Fibroblast of skin of abdomen (primary cell): ENCODE results near the gene RIMBP3C. TPM values are rescaled to one million over a fixed set of nuclear protein-coding genes. Genes with fewer than 3 reads are reported as not detected.
A peak's percentile ranks its signal among the peaks of the same experiment; 100 is the strongest.
"Not testable (repeated sequence)": the region's sequence is repeated elsewhere in the genome, so short reads cannot be mapped to it uniquely, and the experiment has no call there.

ENCODE experiments used
- DNase-seq: peaks from one replicate; pipeline ENCODE4 v3.0.0-alpha.2; 2013
- polyA plus RNA-seq, 2 experiments: library from polyadenylated mRNA; unstranded; fragments of 120-200 nt; gene quantifications; one replicate each; pipeline ENCODE4 v1.2.1, GENCODE V29; 2013; ENCODE audit not compliant: insufficient read length in 2 of 2

Gene RIMBP3C, protein sequence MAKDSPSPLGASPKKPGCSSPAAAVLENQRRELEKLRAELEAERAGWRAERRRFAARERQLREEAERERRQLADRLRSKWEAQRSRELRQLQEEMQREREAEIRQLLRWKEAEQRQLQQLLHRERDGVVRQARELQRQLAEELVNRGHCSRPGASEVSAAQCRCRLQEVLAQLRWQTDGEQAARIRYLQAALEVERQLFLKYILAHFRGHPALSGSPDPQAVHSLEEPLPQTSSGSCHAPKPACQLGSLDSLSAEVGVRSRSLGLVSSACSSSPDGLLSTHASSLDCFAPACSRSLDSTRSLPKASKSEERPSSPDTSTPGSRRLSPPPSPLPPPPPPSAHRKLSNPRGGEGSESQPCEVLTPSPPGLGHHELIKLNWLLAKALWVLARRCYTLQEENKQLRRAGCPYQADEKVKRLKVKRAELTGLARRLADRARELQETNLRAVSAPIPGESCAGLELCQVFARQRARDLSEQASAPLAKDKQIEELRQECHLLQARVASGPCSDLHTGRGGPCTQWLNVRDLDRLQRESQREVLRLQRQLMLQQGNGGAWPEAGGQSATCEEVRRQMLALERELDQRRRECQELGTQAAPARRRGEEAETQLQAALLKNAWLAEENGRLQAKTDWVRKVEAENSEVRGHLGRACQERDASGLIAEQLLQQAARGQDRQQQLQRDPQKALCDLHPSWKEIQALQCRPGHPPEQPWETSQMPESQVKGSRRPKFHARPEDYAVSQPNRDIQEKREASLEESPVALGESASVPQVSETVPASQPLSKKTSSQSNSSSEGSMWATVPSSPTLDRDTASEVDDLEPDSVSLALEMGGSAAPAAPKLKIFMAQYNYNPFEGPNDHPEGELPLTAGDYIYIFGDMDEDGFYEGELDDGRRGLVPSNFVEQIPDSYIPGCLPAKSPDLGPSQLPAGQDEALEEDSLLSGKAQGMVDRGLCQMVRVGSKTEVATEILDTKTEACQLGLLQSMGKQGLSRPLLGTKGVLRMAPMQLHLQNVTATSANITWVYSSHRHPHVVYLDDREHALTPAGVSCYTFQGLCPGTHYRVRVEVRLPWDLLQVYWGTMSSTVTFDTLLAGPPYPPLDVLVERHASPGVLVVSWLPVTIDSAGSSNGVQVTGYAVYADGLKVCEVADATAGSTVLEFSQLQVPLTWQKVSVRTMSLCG (N-terminal part only)
- 0.27 TPM for polyA plus RNA-seq (2013, experiment 1 of 2; ENCODE audit: insufficient read length)
- polyA plus RNA-seq (2013, experiment 2 of 2; ENCODE audit: insufficient read length): 0.24 TPM

DNA sequence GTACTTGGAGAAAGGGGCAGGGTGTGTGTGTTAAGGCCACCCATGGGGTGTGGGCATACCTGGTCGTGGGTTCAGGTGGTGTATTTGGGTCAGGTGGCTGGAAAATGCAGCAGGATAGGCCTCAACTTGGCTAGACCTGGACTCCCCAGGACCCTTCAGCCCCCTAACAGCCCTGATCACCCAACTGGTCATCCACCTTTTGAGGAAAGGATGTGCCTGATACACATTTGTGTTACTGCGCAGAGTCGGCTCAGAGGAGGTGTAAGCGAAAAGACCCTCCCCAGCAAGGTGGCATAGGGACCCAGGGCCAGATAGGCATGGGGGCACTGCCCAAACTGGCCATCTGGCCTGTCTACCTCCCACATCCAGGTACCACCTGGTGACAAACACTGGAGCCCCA, at the start of gene RIMBP3C:
Gene RIMBP3C, minus strand, starts transcription at position 101 of the 400 bp plus-strand sequence. CDS start 485 bp downstream, outside the sequence.
- DNase-seq: not testable (repeated sequence)

DNA sequence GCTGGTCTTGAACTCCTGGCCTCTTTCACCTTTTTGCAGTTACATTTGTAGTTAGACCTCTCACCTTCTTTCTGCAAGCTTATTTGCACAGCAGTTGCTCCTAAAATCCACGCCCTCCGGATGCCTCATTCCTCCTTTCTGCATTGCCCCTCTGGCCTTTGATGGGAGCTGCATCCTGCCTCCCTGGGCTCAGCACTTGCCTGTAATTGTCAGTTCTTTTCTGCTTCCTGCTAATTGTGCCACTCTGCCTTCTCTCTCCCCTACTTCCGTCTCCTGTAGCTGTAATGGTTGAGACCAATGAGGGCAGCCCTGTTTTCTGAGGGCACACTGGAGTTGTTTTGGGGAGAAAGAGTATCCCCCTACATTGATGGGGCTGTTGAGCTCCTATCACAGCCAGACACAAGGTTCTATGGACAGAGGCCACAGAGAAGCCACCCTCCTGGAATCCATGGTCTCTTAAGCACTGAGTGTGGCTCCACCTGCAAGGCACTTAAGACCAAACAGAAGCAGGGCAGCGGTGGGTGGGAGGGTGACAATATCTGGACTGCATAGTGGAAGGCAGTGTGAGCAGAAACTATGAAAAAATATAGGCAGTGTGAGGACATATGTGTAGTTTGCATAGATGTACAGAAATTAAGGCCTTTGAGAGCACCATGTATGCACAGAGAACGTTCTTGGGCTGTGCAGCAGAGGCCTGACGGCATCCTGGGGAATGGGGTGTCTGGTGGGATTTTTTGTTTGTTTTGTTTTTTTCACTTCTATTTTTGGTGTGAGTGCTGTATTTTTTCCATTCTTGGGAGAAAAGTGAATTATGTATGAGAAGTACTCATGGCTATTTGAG, 48.0 kb upstream of the RIMBP3C start:
- DNase-seq: no peak

DNA sequence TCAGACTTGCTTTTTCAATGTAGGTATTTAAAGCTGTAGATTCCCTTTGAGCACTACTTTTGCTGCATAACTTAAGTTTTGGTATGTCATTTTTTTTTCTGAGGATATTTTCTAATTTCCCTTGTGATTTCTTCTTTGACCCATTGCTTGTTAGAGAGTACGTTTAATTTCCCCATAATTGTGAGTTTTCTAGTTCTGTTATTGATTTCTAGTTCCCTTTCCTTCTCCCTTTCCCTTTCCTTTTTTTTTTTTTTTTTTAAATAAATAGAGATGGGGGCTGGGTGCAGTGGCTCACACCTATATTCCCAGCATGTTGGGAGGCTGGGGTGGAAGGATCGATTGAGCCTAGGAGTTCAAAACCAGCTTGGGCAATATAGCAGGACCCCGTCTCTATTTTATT, 47.0 kb upstream of the RIMBP3C start:
- DNase-seq: no peak

- not testable (repeated sequence) for DNase-seq
These were observed 45.3 kb upstream of the RIMBP3C start for GRCh38 chr22:21596356-21597135.

DNA sequence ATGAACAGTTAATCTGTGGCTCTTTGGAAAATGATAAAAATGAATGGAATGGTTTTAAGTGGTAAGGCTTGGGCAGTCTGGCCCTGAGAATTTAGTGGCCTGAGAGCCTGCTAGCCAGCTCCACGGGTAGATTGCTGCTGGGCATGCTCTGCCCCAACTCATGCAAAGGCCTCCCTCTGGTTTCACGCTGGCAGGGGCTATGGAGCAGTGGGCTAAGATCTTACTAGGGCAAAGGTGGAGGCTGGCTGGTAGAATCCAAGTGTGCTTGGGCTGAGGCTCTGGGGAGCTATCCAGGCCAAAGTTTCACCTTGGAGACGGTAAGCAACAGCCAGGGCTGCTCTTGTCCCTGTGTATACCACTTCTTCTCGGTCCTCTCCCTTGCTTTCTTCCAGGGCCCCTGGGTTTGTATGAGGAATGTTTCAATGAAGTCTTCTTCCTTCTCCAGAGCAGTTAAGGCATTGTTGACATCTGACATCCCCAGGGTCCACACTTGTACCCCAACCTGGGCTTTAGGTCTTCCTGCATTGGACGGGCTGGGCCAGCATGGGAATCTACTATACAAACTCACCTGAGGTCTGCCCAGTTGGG, 43.7 kb upstream of the RIMBP3C start:
- DNase-seq: no peak

- no peak for DNase-seq
These were observed 42.4 kb upstream of the RIMBP3C start for GRCh38 chr22:21593406-21594232.

DNA sequence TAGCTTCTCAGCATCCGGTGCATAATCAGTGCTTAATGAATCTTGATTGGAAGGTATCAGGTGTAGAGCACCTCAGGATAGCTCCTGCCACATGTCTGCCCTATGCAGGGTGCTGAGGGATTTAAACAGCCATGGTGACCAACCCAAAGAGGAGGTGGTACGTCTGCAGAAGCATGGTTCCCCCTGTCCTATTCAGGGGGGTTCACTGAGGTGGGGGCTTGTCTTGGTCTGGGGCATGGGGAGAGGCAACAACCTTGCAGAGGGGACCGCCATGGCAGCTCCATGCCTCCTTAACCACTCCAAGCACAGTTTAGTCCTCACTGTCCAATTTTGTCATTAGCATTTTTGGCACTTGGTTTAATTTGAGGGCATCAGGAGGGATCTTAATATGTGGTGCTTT, 41.2 kb upstream of the RIMBP3C start:
- DNase-seq: no peak

DNA sequence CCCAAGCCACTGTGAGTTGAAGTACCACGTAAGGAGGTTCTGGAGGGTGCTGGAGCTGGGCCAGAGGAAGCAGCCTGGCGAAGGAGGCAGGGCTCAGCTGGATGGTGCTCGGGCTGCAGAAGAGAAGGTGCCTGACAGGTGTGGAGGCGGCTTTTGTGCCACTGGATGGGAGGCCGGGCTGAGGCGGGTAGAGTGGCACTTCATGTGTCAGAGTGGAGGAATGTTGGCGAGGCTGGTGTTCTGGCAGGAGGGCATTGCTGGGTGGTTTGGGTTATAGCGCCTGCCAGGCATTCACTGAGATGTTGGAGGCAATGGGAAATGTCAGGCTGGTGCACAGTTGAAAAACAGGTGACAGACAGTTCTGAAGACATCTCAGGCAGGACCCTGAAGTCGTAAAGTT, 40.4 kb upstream of the RIMBP3C start:
- DNase-seq: no peak

GRCh38 chr22:21590809-21591641, 39.8 kb upstream of the RIMBP3C start:
- no peak for DNase-seq

GRCh38 chr22:21589396-21589795, 38.1 kb upstream of the RIMBP3C start:
- DNase-seq: no peak

DNA sequence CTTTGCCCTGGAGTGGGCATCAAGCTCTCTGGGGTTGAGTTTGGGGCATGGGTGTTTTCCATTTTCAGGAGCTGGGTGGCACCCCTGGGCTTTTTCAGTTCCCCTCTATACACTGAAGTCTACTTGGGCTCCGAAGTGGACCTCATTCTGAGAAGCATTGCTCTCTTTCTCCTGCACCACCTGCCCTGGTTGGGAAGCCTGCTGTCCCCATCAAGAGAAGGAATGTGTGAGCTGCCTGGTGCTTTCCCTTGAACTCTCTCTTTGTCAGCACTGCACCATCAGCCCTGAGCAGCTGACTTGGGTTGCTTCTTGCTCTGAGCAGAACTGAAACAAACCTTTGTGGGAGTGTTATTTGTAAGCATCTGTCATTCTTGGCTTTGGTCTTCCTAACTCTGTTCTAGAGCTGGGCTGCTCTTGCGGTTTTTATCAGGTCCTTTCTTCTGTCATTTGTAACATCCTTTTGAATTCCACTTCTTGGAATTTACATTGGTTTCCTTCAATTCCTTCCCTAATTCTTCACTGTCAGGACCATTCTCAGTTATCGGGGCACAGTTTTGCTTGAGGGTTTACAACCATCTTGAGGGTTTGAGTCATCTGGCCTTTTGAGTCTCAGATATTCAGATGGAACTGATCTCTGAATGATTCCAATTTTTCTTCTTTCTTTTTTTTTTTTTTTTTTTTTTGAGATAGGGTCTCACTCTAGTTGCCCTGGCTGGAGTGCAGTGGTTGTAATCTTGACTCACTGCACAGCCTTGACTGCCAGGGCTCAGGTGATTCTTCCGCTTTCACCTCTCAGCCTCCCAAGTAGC, 36.7 kb upstream of the RIMBP3C start:
- DNase-seq: peak; percentile 38

- no peak for DNase-seq
These were observed 34.1 kb upstream of the RIMBP3C start for GRCh38 chr22:21585389-21585788.

DNA sequence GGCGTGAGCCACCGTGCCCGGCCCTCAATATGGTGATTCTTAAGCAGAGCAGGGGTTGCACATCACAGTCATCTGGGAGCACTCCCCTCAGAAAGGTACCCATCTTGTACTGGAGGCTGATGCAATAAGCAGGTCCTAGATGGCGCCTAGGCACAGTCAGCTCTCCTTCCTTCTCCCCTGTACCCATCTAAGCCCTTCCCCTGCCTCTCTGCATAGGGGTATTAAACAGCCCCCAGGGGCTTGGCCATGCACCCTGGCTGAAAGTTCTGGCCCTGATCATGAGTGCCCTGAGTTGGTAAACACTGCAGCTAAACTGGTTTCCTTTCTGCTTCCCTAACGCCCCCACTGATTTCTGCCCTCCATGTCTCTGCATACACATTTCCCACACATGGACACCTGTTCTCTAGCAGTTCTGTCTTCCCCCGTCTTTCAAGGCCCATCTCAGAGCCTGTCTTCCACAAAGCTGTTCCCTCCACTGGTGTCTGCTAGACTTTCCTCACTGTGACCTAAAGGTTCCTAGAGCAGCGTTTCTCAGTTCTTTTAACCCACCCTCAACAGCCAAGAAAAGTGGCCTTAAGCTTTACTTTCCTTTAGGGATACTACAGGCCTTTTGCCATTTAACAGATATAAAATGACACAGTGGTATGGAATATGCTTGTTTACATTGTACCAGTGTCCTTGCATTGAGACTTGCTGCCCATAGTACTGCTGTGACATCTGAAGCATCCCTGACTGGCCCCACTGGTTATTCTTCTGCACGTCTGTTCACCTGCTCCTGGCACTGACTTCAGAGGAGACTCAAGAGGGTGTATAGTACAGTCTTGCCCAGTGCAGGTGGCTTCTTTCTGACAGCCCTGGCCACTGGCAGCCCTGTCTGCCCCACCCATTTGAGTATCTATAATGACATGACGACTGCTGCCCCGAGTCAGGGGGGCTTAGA, 31.8 kb upstream of the RIMBP3C start:
- DNase-seq: no peak

DNA sequence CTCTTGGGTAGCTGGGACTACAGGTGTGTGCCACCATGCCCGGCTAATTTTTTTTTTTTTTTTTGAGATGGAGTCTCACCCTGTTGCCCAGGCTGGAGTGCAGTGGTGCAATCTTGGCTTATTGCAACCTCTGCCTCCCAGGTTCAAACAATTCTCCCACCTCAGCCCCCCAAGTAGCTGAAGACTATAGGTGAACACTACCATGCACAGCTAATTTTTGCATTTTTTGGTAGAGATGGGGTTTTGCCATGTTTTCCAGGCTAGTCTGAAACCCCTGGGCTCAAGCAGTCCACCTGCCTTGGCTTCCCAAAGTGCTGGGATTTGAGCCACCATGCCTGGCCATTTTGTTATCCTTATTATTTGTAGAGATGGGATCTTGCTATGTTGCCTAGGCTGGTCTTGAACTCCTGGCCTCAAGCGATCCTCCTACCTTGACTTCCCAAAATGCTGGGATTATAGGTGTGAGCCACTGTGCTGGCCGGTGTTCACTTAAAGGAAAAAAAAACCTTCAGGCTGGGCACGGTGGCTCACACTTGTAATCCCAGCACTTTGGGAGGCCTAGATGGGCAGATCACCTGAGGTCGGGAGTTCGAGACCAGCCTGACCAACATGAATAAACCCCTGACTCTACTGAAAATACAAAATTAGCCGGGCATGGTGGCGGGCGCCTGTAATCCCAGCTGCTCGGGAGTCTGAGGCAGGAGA, 29.9 kb upstream of the RIMBP3C start:
- DNase-seq: not testable (repeated sequence)

- DNase-seq: not testable (repeated sequence)
These were observed 29.4 kb upstream of the RIMBP3C start for GRCh38 chr22:21580623-21581007.

GRCh38 chr22:21579474-21579851, 28.2 kb upstream of the RIMBP3C start:
- no peak for DNase-seq
